H1 (cell line): ENCODE results near the gene SLC9A3. TPM values are rescaled to one million over a fixed set of nuclear protein-coding genes. Genes with fewer than 3 reads are reported as not detected.
A peak's percentile ranks its signal among the peaks of the same experiment; 100 is the strongest.

ENCODE experiments used
- CTCF ChIA-PET: fragments of 300-600 bp; sonication (Branson Sonifier 250); formaldehyde crosslinking; loops from one replicate; lab custom pipeline; 2021; ENCODE audit not compliant: partially characterized antibody; lab: Charles Lee
- POLR2A ChIA-PET: fragments of 300-600 bp; sonication (Branson Sonifier 250); formaldehyde crosslinking; loops from one replicate; lab custom pipeline; 2021; ENCODE audit warnings: inconsistent platforms; ENCODE audit not compliant: partially characterized antibody; lab: Charles Lee
- DNase-seq, 2 experiments: peaks; one replicate each; pipeline versions ENCODE4 v3.0.0 to v3.0.0-alpha.2; 2010 to 2022; ENCODE audit warnings: low spot score in 2 of 2, low read depth in 1 of 2, mixed read lengths in 1 of 2
- FAIRE-seq: peaks from 2 replicates; lab custom pipeline; 2011; peaks lifted over from hg19 to GRCh38; lab: Jason Lieb, UNC
- H2AFZ ChIP-seq: 2 replicates; pipeline ENCODE4 v1.8.1; 2012; ENCODE audit warnings: low read length, inconsistent platforms
- H2AK5ac ChIP-seq: 2 replicates; pipeline ENCODE4 v1.6.1; 2013; ENCODE audit warnings: low read depth, low read length
- H2BK120ac ChIP-seq: replicated peaks from 2 replicates; pipeline ENCODE3; 2013; ENCODE audit warnings: low read depth, low read length, inconsistent platforms
- H2BK12ac ChIP-seq: 2 replicates; pipeline ENCODE4 v1.6.1; 2013; ENCODE audit warnings: low read depth, low read length
- H2BK15ac ChIP-seq: 2 replicates; pipeline ENCODE4 v1.6.1; 2013; ENCODE audit warnings: low read length
- H2BK20ac ChIP-seq: 2 replicates; pipeline ENCODE4 v1.6.1; 2013; ENCODE audit warnings: low read length
- H2BK5ac ChIP-seq: 2 replicates; pipeline ENCODE4 v1.6.1; 2013; ENCODE audit warnings: low read depth, low read length
- H3K14ac ChIP-seq: 2 replicates; pipeline ENCODE4 v1.6.1; 2013; ENCODE audit warnings: inconsistent platforms; ENCODE audit not compliant: insufficient read length
- H3K18ac ChIP-seq: 2 replicates; pipeline ENCODE4 v1.6.1; 2013; ENCODE audit warnings: low read length; ENCODE audit errors: extremely low read depth
- H3K23ac ChIP-seq: 2 replicates; pipeline ENCODE4 v1.6.1; 2013; ENCODE audit warnings: inconsistent platforms; ENCODE audit not compliant: insufficient read length
- H3K23me2 ChIP-seq: 2 replicates; pipeline ENCODE4 v1.6.1; 2013; ENCODE audit warnings: low read depth, low read length
- H3K27ac ChIP-seq: 2 replicates; pipeline ENCODE4 v1.6.1; 2011; ENCODE audit warnings: low read depth, low read length, inconsistent platforms
- H3K27me3 ChIP-seq, 4 experiments: replicated peaks in 1 of 4; 1 replicate in 1 of 4; 2 replicates in 3 of 4; pipeline versions ENCODE4 v1.6.1 to v1.8.1; 2011 to 2013; ENCODE audit warnings: low read length in 3 of 4, mild to moderate bottlenecking in 3 of 4, inconsistent platforms in 2 of 4, mixed read lengths in 2 of 4, moderate library complexity in 1 of 4; ENCODE audit not compliant: control insufficient read depth in 3 of 4, insufficient read depth in 3 of 4; ENCODE audit errors: extremely low read depth in 1 of 4
- H3K36me3 ChIP-seq, 4 experiments: 2 replicates each; pipeline versions ENCODE4 v1.6.1 to v1.8.1; 2011 to 2013; ENCODE audit warnings: mild to moderate bottlenecking in 4 of 4, low read length in 3 of 4, moderate library complexity in 2 of 4, control low read depth in 1 of 4, inconsistent platforms in 1 of 4; ENCODE audit not compliant: insufficient read depth in 4 of 4, control insufficient read depth in 2 of 4
- H3K4ac ChIP-seq: replicated peaks from 2 replicates; pipeline ENCODE3; 2013; ENCODE audit warnings: low read length, low read depth, mixed read lengths, inconsistent platforms; ENCODE audit not compliant: insufficient read length
- H3K4me1 ChIP-seq, 4 experiments: replicated peaks in 1 of 4; 1 replicate in 1 of 4; 2 replicates in 3 of 4; pipeline versions ENCODE4 v1.6.1 to v1.8.1; 2011 to 2013; ENCODE audit warnings: low read length in 3 of 4, inconsistent platforms in 2 of 4, mixed read lengths in 1 of 4; ENCODE audit not compliant: insufficient read depth in 4 of 4, control insufficient read depth in 3 of 4
- H3K4me2 ChIP-seq, 2 experiments: 2 replicates each; pipeline versions ENCODE4 v1.6.1 to v1.8.1; 2011 to 2013; ENCODE audit warnings: low read depth in 2 of 2, low read length in 2 of 2, control low read depth in 1 of 2, inconsistent platforms in 1 of 2, mild to moderate bottlenecking in 1 of 2; ENCODE audit not compliant: insufficient read depth in 1 of 2
- H3K4me3 ChIP-seq, 4 experiments: fragments of 200-600, 300-600 bp in 1 of 4; sonication (generic), shearing (Covaris generic), sonication (Bioruptor Twin) in 1 of 4; 2 replicates each; pipeline versions ENCODE4 v1.5.1 to v1.8.1; 2011 to 2016; ENCODE audit warnings: low read length in 4 of 4, low read depth in 3 of 4, control low read depth in 2 of 4, inconsistent platforms in 2 of 4, mild to moderate bottlenecking in 2 of 4, mixed read lengths in 1 of 4, moderate library complexity in 1 of 4; ENCODE audit not compliant: insufficient read depth in 2 of 4; ENCODE audit errors: extremely low read depth in 1 of 4
- H3K56ac ChIP-seq: replicated peaks from 2 replicates; pipeline ENCODE3; 2013; ENCODE audit warnings: low read depth, mild to moderate bottlenecking, mixed read lengths, low read length, inconsistent platforms; ENCODE audit not compliant: insufficient read length
- H3K79me1 ChIP-seq: 2 replicates; pipeline ENCODE4 v1.6.1; 2013; ENCODE audit warnings: low read depth, low read length, control low read depth
- H3K79me2 ChIP-seq, 2 experiments: 2 replicates each; pipeline versions ENCODE4 v1.6.1 to v1.8.1; 2012 to 2013; ENCODE audit warnings: low read length in 2 of 2, mild to moderate bottlenecking in 2 of 2, inconsistent platforms in 1 of 2; ENCODE audit not compliant: insufficient read depth in 2 of 2, control insufficient read depth in 1 of 2
- H3K9ac ChIP-seq, 4 experiments: replicated peaks in 1 of 4; 1 replicate in 1 of 4; 2 replicates in 3 of 4; pipeline versions ENCODE4 v1.6.1 to v1.8.1; 2011 to 2013; ENCODE audit warnings: low read depth in 3 of 4, low read length in 3 of 4, control low read depth in 2 of 4, mild to moderate bottlenecking in 2 of 4, moderate library complexity in 2 of 4, inconsistent platforms in 1 of 4; ENCODE audit errors: extremely low read depth in 1 of 4
- H3K9me3 ChIP-seq, 2 experiments: 2 replicates each; pipeline versions ENCODE4 v1.6.1 to v1.8.1; 2012 to 2013; ENCODE audit warnings: mild to moderate bottlenecking in 2 of 2, moderate library complexity in 2 of 2, control low read depth in 1 of 2, inconsistent platforms in 1 of 2, low read depth in 1 of 2, low read length in 1 of 2, mixed read lengths in 1 of 2; ENCODE audit not compliant: insufficient read depth in 2 of 2
- H4K20me1 ChIP-seq, 2 experiments: replicated peaks in 1 of 2; 2 replicates each; pipeline versions ENCODE3 to v1.8.1; 2011 to 2013; ENCODE audit warnings: inconsistent platforms in 2 of 2, low read length in 2 of 2, mild to moderate bottlenecking in 1 of 2; ENCODE audit not compliant: insufficient read depth in 2 of 2, control insufficient read depth in 1 of 2
- H4K5ac ChIP-seq: 2 replicates; pipeline ENCODE4 v1.6.1; 2013; ENCODE audit warnings: low read length, low read depth, mixed read lengths, inconsistent platforms; ENCODE audit not compliant: insufficient read length
- H4K8ac ChIP-seq: 2 replicates; pipeline ENCODE4 v1.8.0; 2013; ENCODE audit warnings: mild to moderate bottlenecking, moderate library complexity, low read length, inconsistent platforms; ENCODE audit not compliant: insufficient read depth; ENCODE audit errors: extremely low read depth
- H4K91ac ChIP-seq: replicated peaks from 2 replicates; pipeline ENCODE3; 2013; ENCODE audit warnings: low read length, mixed read lengths, inconsistent platforms; ENCODE audit not compliant: insufficient read length
- GABPA ChIP-seq: IDR thresholded peaks from 2 replicates; pipeline ENCODE4 v1.6.1; 2011; ENCODE audit warnings: mild to moderate bottlenecking, low read length, moderate library complexity, borderline replicate concordance; ENCODE audit not compliant: insufficient read depth
- YY1 ChIP-seq: IDR thresholded peaks from 2 replicates; pipeline ENCODE4 v1.6.1; 2011; ENCODE audit warnings: low read depth, mild to moderate bottlenecking, low read length
- WGBS, 2 experiments: shearing (Covaris generic) in 1 of 2; methylation state at CpG; one replicate each; pipeline versions ENCODE4 v1.1.6 to v1.1.7; 2013 to 2015; ENCODE audit warnings: low lambda C conversion rate in 2 of 2, mixed read lengths in 2 of 2, inconsistent platforms in 1 of 2, low coverage in 1 of 2, missing lambda C conversion rate in 1 of 2; ENCODE audit not compliant: insufficient replicate concordance in 2 of 2, insufficient coverage in 1 of 2, insufficient read length in 1 of 2; ENCODE audit errors: extremely low coverage in 1 of 2, missing lambda C conversion rate in 1 of 2; 5-methylcytosine and 5-hydroxymethylcytosine counted together
- polyA plus RNA-seq, 7 experiments: library from polyadenylated mRNA; depleted of rRNA in 3 of 7; stranded (reverse) in 5 of 7; unstranded in 2 of 7; fragments of >200 nt in 5 of 7; fragments of 200-250 nt in 2 of 7; gene quantifications; 1 replicate in 5 of 7; 2 replicates in 1 of 7; 4 replicates in 1 of 7; pipeline versions ENCODE4 v1.2.1 to v1.2.3, GENCODE V29; 2011 to 2013; ENCODE audit warnings: missing spikeins in 2 of 7, mixed read lengths in 2 of 7
- total RNA-seq: library from RNA; stranded (reverse); fragmentation: NEBNext Ultra II Directional; extraction: Animal tissue kit (Norgen Biotek cat#: 25700); gene quantifications from 2 replicates; pipeline ENCODE4 v1.2.1, GENCODE V29; 2021

Gene SLC9A3
- total and polyA plus RNA-seq, 2 of the 8 experiments (the other 6 are each of a cell fraction or from before 2014, with no cell fraction given): 0.95 to 1.0 TPM

- no peak for TF ChIP-seq GABPA
- 0 out of 2 replicates have a peak, but pooled peaks have one; percentile 19 for TF ChIP-seq YY1
- Histone ChIP-seq H4K20me1 (no peaks in the 10 kb centered on the region), H3K4me1 (peaks cover 2 to 7% (median 2%) of the 10 kb centered on the region in 4 experiments; a peak in 5 of 7 replicates), H2AK5ac (no peak overlapping the region), H3K9ac (no peak overlapping the region), H2AFZ (no peak overlapping the region), H4K91ac (no peak overlapping the region), H3K4ac (no peak overlapping the region), H3K79me1 (peaks cover 4% of the 10 kb centered on the region), H4K8ac (peak overlapping the region; percentile 94; the same call in 1 of the 2 replicates), H2BK15ac (no peak overlapping the region), H3K4me2 (no peak overlapping the region), H3K14ac (no peak overlapping the region), H2BK20ac (no peak overlapping the region), H3K36me3 (peaks cover 4 to 25% (median 14%) of the 10 kb centered on the region in 4 experiments; a peak in 6 of 8 replicates), H2BK12ac (no peak overlapping the region), H3K27ac (no peak overlapping the region), H2BK120ac (no peak overlapping the region), H3K56ac (no peak overlapping the region), H4K5ac (no peak overlapping the region), H3K27me3 (no peaks in the 10 kb centered on the region), H3K79me2 (0 out of 4 replicates have a peak, but pooled peaks cover 0 to 3% of the 10 kb centered on the region in 2 experiments), H3K9me3 (peaks cover 0 to 6% of the 10 kb centered on the region in 2 experiments; a peak in 2 of 4 replicates), H3K23ac (no peak overlapping the region), H3K18ac (no peak overlapping the region), H3K23me2 (no peaks in the 10 kb centered on the region), H3K4me3 (no peak overlapping the region), H2BK5ac (0 out of 2 replicates have a peak overlapping the region, but pooled peaks have one; percentile 16)
- FAIRE-seq: no peak
- DNase-seq: no peak
- CTCF ChIA-PET: interaction anchor here (0.9 to 2.7 kb wide), 2 partner anchors 9 to 26 kb away, joined by 3 to 10 read pairs; no protein-coding TSS in a partner anchor
- POLR2A ChIA-PET: no interaction called here
- 85% methylated on average over 11 of the region's 11 CpGs; no CpG with 5 or more reads in 1 of the 2 experiments for WGBS, 2 experiments
Measured at GRCh38 chr5:454936-455335, 69.3 kb downstream of the SLC9A3 start.
